Colonic mucosa (tissue), 4 donors: Measurements from ENCODE around the gene JUN. TPM values are rescaled to one million over a fixed set of nuclear protein-coding genes. Genes with fewer than 3 reads are reported as not detected.

Experiments
- DNase-seq: peaks from one replicate; pipeline ENCODE4 v3.0.0-alpha.2; 2020
- H3K27ac ChIP-seq: fragments of 200-600 bp; one replicate; pipeline ENCODE4 v1.8.0; 2021
- H3K27me3 ChIP-seq: fragments of 200-600 bp; one replicate; pipeline ENCODE4 v1.8.0; 2021
- H3K36me3 ChIP-seq: fragments of 200-600 bp; one replicate; pipeline ENCODE4 v1.8.0; 2021
- H3K4me1 ChIP-seq: fragments of 200-600 bp; one replicate; pipeline ENCODE4 v1.8.0; 2021; ENCODE audit warnings: mild to moderate bottlenecking
- H3K4me3 ChIP-seq: fragments of 200-600 bp; one replicate; pipeline ENCODE4 v1.8.0; 2021
- H3K9ac ChIP-seq, 2 donors: one replicate each; pipeline ENCODE4 v1.7.0; 2013; ENCODE audit warnings: control low read depth in 2 of 2, low read depth in 2 of 2, low read length in 2 of 2
- H3K9me3 ChIP-seq: fragments of 200-600 bp; one replicate; pipeline ENCODE4 v1.8.0; 2021
- intact Hi-C: fragments of 100-400 bp; cut with DNase I; formaldehyde crosslinking; loops from one replicate; pipeline ENCODE4 v1.14.1; 2022
- total RNA-seq, 2 donors: library from RNA; stranded (reverse); fragmentation: NEBNext Ultra II Directional in 1 of 2; extraction: Animal tissue kit (Norgen Biotek cat#: 25700) in 1 of 2; gene quantifications; one replicate each; pipeline ENCODE4 v1.2.1, GENCODE V29; 2021
- TF ChIP-seq, protein P1 (sequence below): fragments of 200-600 bp; IDR thresholded peaks from one replicate; pipeline ENCODE4 v1.8.0; 2022; ENCODE audit warnings: antibody characterized with exemption, mild to moderate bottlenecking
- donor health status: healthy.
- donor health status: DM: no; HTN: no; CAD: no.
- donor health status: DM: no; HTN: no; CAD: no.

Gene JUN
- total RNA-seq, 2 donors from 2014 or later, result 94.1 to 137 TPM

DNA sequence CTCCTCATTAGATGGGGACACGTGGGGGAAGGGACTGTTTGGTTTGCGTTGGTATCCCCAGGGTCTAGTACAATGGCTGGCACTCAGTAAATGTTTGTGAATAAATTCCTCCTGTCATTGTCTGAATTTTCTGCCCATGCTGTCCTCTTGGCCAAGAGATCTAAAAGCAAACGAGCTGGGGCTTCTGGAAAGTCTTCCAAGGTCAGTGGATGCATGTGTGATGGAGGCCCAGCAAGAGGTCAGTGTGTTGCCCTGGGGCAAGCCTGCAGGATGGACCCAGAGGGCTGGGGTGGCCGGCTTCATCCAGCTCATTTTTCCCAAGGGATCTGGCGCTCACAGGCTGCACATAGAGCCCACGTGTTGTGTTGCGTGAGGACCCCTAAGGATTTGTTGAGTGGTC is 30.0 kb upstream of the JUN start:
- Histone ChIP-seq H3K4me3 (no peak overlapping the region), H3K4me1 (peaks cover 6% of the 10 kb centered on the region)

DNA sequence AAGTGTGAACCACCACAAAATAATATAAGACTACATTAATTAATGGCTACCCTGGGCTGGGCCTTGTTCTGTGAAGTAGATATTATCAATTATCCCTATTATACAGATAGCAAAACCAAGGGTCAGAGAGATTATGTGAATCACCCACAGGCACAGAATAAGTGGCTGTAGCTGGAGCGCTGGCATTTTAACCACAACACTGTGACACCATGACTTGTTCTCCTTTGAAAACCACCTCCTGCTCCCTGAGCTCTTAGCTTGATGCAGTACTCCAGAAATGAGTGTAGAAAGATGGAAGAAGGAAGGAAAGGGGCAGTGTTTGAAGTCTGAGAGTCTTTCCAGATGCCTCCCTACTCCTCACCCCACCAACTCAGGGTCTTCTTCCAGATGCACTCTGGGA is 29.5 kb upstream of the JUN start:
- H3K4me3 ChIP-seq, result no peak overlapping the region
- no peaks in the 10 kb centered on the region for H3K36me3 ChIP-seq
- intact Hi-C loops, result no loop called here
- peaks cover 6% of the 10 kb centered on the region for H3K4me1 ChIP-seq
- no peak overlapping the region for H3K27ac ChIP-seq
- no peak for DNase-seq
- no peaks in the 10 kb centered on the region for H3K9me3 ChIP-seq
- no peak overlapping the region for H3K9ac ChIP-seq
- TF ChIP-seq, protein P1, sequence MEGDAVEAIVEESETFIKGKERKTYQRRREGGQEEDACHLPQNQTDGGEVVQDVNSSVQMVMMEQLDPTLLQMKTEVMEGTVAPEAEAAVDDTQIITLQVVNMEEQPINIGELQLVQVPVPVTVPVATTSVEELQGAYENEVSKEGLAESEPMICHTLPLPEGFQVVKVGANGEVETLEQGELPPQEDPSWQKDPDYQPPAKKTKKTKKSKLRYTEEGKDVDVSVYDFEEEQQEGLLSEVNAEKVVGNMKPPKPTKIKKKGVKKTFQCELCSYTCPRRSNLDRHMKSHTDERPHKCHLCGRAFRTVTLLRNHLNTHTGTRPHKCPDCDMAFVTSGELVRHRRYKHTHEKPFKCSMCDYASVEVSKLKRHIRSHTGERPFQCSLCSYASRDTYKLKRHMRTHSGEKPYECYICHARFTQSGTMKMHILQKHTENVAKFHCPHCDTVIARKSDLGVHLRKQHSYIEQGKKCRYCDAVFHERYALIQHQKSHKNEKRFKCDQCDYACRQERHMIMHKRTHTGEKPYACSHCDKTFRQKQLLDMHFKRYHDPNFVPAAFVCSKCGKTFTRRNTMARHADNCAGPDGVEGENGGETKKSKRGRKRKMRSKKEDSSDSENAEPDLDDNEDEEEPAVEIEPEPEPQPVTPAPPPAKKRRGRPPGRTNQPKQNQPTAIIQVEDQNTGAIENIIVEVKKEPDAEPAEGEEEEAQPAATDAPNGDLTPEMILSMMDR, result no peak
- H3K27me3 ChIP-seq, result no peaks in the 10 kb centered on the region

More for the DNA sequence above, 30.0 kb upstream of the JUN start:
- no peaks in the 10 kb centered on the region for H3K9me3 ChIP-seq
- no peaks in the 10 kb centered on the region for H3K27me3 ChIP-seq
- intact Hi-C loops, result no loop called here
- H3K9ac ChIP-seq, result peak overlapping the region in 1 of 2 donors; percentile 90
- peak overlapping the region; percentile 93 for H3K27ac ChIP-seq
- H3K36me3 ChIP-seq, result no peaks in the 10 kb centered on the region
- TF ChIP-seq, protein P1, result no peak
- no peak for DNase-seq

DNA sequence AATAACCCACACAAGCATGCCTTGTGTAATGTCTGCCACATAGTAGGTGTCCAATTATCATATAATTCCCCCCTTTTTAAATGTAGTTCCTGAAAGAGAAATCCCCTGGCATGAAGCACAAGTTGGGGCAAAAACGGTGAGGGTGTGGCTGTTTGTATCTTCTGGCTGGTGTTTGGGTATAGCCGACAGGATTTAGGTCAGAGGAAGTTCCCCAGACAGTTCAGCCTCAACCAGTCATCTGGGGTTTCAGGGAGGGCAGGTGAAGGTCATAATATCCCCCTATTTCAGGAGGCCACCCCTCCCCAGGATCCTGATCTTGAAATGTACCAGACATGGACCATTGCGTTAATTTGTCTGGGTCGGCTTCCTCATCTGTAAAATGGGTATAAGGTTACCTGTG is 29.1 kb upstream of the JUN start:
- Histone ChIP-seq H3K9ac (no peak overlapping the region), H3K4me3 (no peak overlapping the region), H3K4me1 (peaks cover 6% of the 10 kb centered on the region), H3K27ac (no peak overlapping the region), H3K36me3 (no peaks in the 10 kb centered on the region), H3K9me3 (no peaks in the 10 kb centered on the region), H3K27me3 (no peaks in the 10 kb centered on the region)
- DNase-seq, result no peak
- intact Hi-C loops, result no loop called here
- TF ChIP-seq, protein P1, result no peak

DNA sequence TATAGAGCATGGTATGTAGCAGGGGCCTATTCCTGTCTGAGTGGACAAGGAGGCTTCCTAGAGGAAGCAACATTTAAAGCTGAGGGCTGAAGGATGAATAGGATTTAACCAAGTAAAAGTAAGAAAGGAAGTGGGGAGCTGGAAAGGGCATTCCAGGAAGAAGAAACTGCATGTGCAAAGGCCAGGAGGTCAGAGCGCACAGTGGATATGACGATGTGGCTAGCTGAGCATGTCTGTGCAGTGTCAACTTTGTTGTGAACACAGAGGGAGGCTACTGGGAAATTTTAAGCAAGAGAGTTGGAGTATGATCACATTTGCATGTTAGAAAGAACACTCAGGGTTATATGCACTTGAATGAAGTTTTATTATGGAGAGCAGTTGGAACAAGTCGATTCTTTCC is 28.6 kb upstream of the JUN start:
- Histone ChIP-seq H3K9ac (no peak overlapping the region), H3K36me3 (no peaks in the 10 kb centered on the region), H3K9me3 (no peaks in the 10 kb centered on the region), H3K4me3 (no peak overlapping the region), H3K27me3 (no peaks in the 10 kb centered on the region), H3K27ac (no peak overlapping the region), H3K4me1 (peaks cover 6% of the 10 kb centered on the region)
- no peak for DNase-seq
- intact Hi-C loops, result no loop called here
- TF ChIP-seq, protein P1, result no peak

DNA sequence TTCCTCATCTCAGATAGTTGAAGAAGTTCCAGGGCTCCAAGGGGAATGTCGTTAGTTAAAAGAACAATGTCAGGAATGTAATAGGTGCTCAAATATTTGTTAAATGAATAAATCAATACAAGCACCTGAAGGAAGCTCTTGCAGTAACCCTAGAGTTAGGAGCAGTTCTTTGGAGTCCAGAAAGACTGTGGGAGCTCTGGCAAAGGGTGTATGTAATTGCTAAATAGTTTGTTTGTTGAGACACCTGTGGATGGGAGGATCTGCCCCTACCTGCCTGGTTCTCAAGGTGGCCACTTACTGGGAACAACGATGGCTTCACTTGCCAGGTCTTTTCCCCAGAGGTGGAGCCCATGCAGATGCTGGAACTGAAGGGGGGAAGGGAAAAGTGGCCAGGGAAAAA is 27.5 kb upstream of the JUN start:
- H3K9me3 ChIP-seq, result no peaks in the 10 kb centered on the region
- H3K36me3 ChIP-seq, result no peaks in the 10 kb centered on the region
- H3K27ac ChIP-seq, result no peak overlapping the region
- intact Hi-C loops, result no loop called here
- no peak overlapping the region for H3K4me3 ChIP-seq
- no peak overlapping the region for H3K9ac ChIP-seq
- TF ChIP-seq, protein P1, result no peak
- no peak for DNase-seq
- no peaks in the 10 kb centered on the region for H3K4me1 ChIP-seq
- H3K27me3 ChIP-seq, result no peaks in the 10 kb centered on the region
